ENCODE data around the gene UBR4. TPM values are rescaled to one million over a fixed set of nuclear protein-coding genes. Genes with fewer than 3 reads are reported as not detected.

Gene UBR4
- total and polyA plus RNA-seq, 10 of the 15 experiments (the other 5 are each of a cell fraction or from before 2014, with no cell fraction given): 34.2 to 124 (median 56.2) TPM

- Histone ChIP-seq H3K9ac (ENCODE audit: control insufficient read depth, insufficient read depth, low read length) (no peak overlapping the region), H4K20me1 (ENCODE audit: control insufficient read depth, insufficient read depth) (no peaks in the 10 kb centered on the region), H3K4me1 (ENCODE audit: control insufficient read depth, insufficient read depth, low read length) (no peaks in the 10 kb centered on the region), H3K27me3 (replicated peaks in 1 of 2; ENCODE audit: control insufficient read depth in 2 of 2, insufficient read depth in 2 of 2, low read length in 1 of 2) (no peaks in the 10 kb centered on the region), H3K36me3 (ENCODE audit: control insufficient read depth in 2 of 2, insufficient read depth in 2 of 2, low read length in 1 of 2) (peaks cover 33 to 74% of the 10 kb centered on the region in 2 experiments), H3K9me3 (replicated peaks; ENCODE audit: control insufficient read depth, insufficient read depth, low read length) (no peaks in the 10 kb centered on the region), H2AFZ (ENCODE audit: control insufficient read depth, low read depth, low read length) (no peak overlapping the region), H3K4me2 (ENCODE audit: control insufficient read depth, insufficient read depth) (no peak overlapping the region), H3K4me3 (no peak overlapping the region), H3K27ac (ENCODE audit: control insufficient read depth, insufficient read depth) (no peak overlapping the region), H3K79me2 (ENCODE audit: control insufficient read depth, insufficient read depth, low read length) (no peaks in the 10 kb centered on the region)
- TF ChIP-seq BMI1 (IDR thresholded peaks at IDR 0.05; ENCODE audit: borderline replicate concordance) (no peak), SIN3A (IDR thresholded peaks at IDR 0.05; ENCODE audit: low read depth, low read length) (no peak), RFX5 (IDR thresholded peaks at IDR 0.05; ENCODE audit: low read depth, low read length) (no peak), NFIC (IDR thresholded peaks at IDR 0.05; ENCODE audit: low read depth, low read length) (no peak), ZSCAN29 (IDR thresholded peaks at IDR 0.05) (no peak), RB1 (IDR thresholded peaks at IDR 0.05; ENCODE audit: borderline replicate concordance) (no peak), SREBF1 (IDR thresholded peaks at IDR 0.05; ENCODE audit: low read length) (no peak), CBX3 (IDR thresholded peaks at IDR 0.05; ENCODE audit: borderline replicate concordance, low read depth) (no peak), ZNF622 (IDR thresholded peaks at IDR 0.05) (no peak), ZNF217 (IDR thresholded peaks at IDR 0.05) (no peak), NRF1 (conservative IDR thresholded peaks at IDR 0.05; ENCODE audit: low read depth, low read length) (no peak), GABPA (IDR thresholded peaks at IDR 0.05; ENCODE audit: low read depth) (no peak), IKZF2 (IDR thresholded peaks at IDR 0.05) (no peak), PAX5 (IDR thresholded peaks at IDR 0.05; ENCODE audit: borderline replicate concordance, low read depth, low read length) (no peak), POLR2A (IDR thresholded peaks at IDR 0.05; ENCODE audit: low read depth, low read length) (no peak)
- intact Hi-C loops (cut with micrococcal nuclease; ENCODE audit: unreplicated experiment) (loop anchor here (10.0 kb wide), 1 partner anchor 88 kb away; no protein-coding TSS in a partner anchor), in situ Hi-C loops (cut with MboI) (no loop called here)
- ChIA-PET POLR2A (no interaction called here), CTCF (interaction anchor here (1.0 to 1.4 kb wide), 4 partner anchors 9 to 250 kb away, joined by 3 to 6 read pairs (median 3); no protein-coding TSS in a partner anchor), RAD21 (ENCODE audit: unreplicated experiment) (interaction anchor here (1.4 kb wide), 1 partner anchor 12 kb away, joined by 4 read pairs; no protein-coding TSS in a partner anchor), SMC1A (ENCODE audit: uncharacterized antibody, unreplicated experiment) (no interaction called here)
- 59% methylated on average over 5 of the region's 5 CpGs for WGBS (ENCODE audit: insufficient coverage, insufficient replicate concordance, low lambda C conversion rate, missing lambda C conversion rate)
- FAIRE-seq (no peak), DNase-seq (ENCODE audit: low read depth, low spot score) (no peak), ATAC-seq (no peak)
- BruUV-seq (replicated peaks): no TSS peak
Measured at GRCh38 chr1:19156676-19157075, 53.4 kb downstream of the UBR4 start.

Measured in GM12878 (cell line).